Measurements from ENCODE around the gene DCLK1. TPM values are rescaled to one million over a fixed set of nuclear protein-coding genes. Genes with fewer than 3 reads are reported as not detected.

The DCLK1 gene
- total and polyA plus RNA-seq, 10 of the 15 experiments (the other 5 are each of a cell fraction or from before 2014, with no cell fraction given), result not detected

GRCh38 chr13:35765366-35765765 is 365.8 kb downstream of the DCLK1 start (continued):
- TF ChIP-seq CUX1 (IDR thresholded peaks at IDR 0.05; ENCODE audit: insufficient replicate concordance, low read depth, low read length), result no peak
- no peak for TF ChIP-seq CEBPZ (IDR thresholded peaks at IDR 0.05; ENCODE audit: low read depth, low read length)
- no peak for TF ChIP-seq CHD4 (IDR thresholded peaks at IDR 0.05)
- no peak for TF ChIP-seq EP300 (IDR thresholded peaks at IDR 0.05; ENCODE audit: borderline replicate concordance in 1 of 2, control insufficient read depth in 1 of 2, low read depth in 2 of 2, low read length in 2 of 2)
- no peak for TF ChIP-seq BACH1 (IDR thresholded peaks at IDR 0.05; ENCODE audit: borderline replicate concordance)
- TF ChIP-seq ZBTB4 (CRISPR knock-in tag; IDR thresholded peaks at IDR 0.05), result no peak
